Measurements from ENCODE around the gene TLCD5.

The TLCD5 gene

DNA sequence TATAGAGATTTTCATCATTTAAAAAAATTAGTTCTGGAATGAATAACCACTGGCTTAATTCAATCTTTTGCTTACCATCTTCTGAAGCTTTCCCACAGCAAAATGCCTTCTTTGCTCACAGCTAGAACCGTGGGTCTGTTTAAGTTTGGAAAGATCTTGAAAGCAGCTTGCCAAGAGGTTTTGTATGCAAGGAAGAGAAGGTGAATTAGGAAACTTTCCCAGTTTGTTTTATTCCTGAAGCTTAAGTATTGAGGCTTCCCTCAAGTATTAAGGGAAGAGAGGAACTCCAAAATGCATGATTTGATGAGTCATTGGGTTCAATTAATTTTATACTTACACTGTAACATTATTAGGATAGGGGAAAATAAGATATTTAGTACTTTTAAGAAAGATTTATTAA is 9.2 kb downstream of the TLCD5 start:
- Histone ChIP-seq H3K27ac (no peak overlapping the region), H3K4me3 (ENCODE audit: low read depth in 1 of 2, low read length in 1 of 2) (no peak overlapping the region), H3K4me1 (ENCODE audit: control insufficient read depth in 1 of 2, insufficient read depth in 1 of 2, low read depth in 1 of 2, low read length in 1 of 2) (peaks cover 11 to 29% of the 10 kb centered on the region in 2 experiments), H3K9me3 (no peaks in the 10 kb centered on the region), H3K27me3 (peaks cover 100% of the 10 kb centered on the region), H3K36me3 (no peaks in the 10 kb centered on the region)
- TF ChIP-seq, protein P1, sequence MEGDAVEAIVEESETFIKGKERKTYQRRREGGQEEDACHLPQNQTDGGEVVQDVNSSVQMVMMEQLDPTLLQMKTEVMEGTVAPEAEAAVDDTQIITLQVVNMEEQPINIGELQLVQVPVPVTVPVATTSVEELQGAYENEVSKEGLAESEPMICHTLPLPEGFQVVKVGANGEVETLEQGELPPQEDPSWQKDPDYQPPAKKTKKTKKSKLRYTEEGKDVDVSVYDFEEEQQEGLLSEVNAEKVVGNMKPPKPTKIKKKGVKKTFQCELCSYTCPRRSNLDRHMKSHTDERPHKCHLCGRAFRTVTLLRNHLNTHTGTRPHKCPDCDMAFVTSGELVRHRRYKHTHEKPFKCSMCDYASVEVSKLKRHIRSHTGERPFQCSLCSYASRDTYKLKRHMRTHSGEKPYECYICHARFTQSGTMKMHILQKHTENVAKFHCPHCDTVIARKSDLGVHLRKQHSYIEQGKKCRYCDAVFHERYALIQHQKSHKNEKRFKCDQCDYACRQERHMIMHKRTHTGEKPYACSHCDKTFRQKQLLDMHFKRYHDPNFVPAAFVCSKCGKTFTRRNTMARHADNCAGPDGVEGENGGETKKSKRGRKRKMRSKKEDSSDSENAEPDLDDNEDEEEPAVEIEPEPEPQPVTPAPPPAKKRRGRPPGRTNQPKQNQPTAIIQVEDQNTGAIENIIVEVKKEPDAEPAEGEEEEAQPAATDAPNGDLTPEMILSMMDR (IDR thresholded peaks at IDR 0.05): no peak

DNA sequence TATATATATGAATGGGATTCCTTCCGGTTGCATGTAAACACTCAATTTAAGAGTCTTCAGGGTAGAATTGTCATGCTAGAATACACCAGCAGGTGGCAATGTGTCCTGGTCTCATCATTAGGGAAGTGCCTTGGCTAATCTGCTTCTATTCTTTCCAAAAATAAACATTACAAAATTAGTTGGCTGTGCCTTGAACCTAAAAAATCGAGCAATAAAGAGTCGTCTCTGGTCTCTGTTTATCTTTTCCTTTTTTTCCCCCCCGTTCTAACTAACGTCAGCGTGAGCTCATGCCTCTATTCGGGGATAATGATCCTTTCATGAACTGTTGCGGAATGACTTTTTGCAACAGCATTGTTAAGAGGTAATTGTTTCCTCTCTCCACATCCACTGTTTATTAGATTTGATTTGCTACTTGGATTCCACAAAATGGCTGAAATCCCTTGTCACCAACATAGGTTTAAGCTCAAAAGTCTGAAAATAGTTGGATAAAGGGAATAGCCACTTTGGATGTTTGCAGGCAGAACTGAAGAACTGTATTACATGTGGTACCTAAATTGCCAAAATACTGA is 9.9 kb downstream of the TLCD5 start:
- TF ChIP-seq, protein P1 (IDR thresholded peaks at IDR 0.05): peak; percentile 13
- Histone ChIP-seq H3K4me1 (ENCODE audit: control insufficient read depth in 1 of 2, insufficient read depth in 1 of 2, low read depth in 1 of 2, low read length in 1 of 2) (peaks cover 11 to 29% of the 10 kb centered on the region in 2 experiments), H3K36me3 (no peaks in the 10 kb centered on the region), H3K27me3 (peaks cover 100% of the 10 kb centered on the region), H3K4me3 (ENCODE audit: low read depth in 1 of 2, low read length in 1 of 2) (no peak overlapping the region), H3K27ac (no peak overlapping the region), H3K9me3 (no peaks in the 10 kb centered on the region)

DNA sequence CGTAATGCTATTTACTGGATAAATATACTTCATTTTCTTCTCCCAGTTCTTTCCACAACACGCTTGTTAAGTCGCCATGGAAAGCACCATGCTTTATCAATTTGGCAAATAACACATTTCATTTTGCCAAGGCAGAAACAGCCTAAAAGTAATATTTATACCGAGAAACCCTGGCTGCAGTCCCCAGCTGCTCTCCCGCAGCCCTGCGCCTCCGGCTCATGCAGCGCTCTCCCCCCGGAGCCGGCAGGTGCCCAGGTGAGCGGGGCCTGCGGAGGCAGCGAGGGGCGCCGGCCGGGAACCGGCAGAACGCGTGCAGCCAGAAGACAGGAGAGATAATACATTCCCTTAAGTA is 10.4 kb downstream of the TLCD5 start:
- Histone ChIP-seq H3K9me3 (no peaks in the 10 kb centered on the region), H3K27me3 (peaks cover 100% of the 10 kb centered on the region), H3K36me3 (no peaks in the 10 kb centered on the region), H3K4me1 (ENCODE audit: control insufficient read depth in 1 of 2, insufficient read depth in 1 of 2, low read depth in 1 of 2, low read length in 1 of 2) (peaks cover 11 to 29% of the 10 kb centered on the region in 2 experiments), H3K4me3 (ENCODE audit: low read depth in 1 of 2, low read length in 1 of 2) (peak overlapping the region; percentile 59 to 72), H3K27ac (no peak overlapping the region)
- TF ChIP-seq, protein P1 (IDR thresholded peaks at IDR 0.05): no peak

- Histone ChIP-seq H3K27ac (no peak within 1 kb of the TSS), H3K4me1 (ENCODE audit: control insufficient read depth in 1 of 2, insufficient read depth in 1 of 2, low read depth in 1 of 2, low read length in 1 of 2) (peaks cover 11 to 29% of the 10 kb centered on the region in 2 experiments), H3K9me3 (no peaks in the 10 kb centered on the region), H3K4me3 (ENCODE audit: low read depth in 1 of 2, low read length in 1 of 2) (peak within 1 kb of the TSS; percentile 59 to 72), H3K36me3 (no peaks in the 10 kb centered on the region), H3K27me3 (peaks cover 100% of the 10 kb centered on the region)
- TF ChIP-seq, protein P1 (IDR thresholded peaks at IDR 0.05): no peak
Measured at GRCh38 chr11:120335908-120336640, 11.0 kb downstream of the TLCD5 start, which contains the start of gene ARHGEF12. TSS of gene ARHGEF12 (plus strand) at chr11:120336413. CDS start at chr11:120337244, 831 bp downstream.

DNA sequence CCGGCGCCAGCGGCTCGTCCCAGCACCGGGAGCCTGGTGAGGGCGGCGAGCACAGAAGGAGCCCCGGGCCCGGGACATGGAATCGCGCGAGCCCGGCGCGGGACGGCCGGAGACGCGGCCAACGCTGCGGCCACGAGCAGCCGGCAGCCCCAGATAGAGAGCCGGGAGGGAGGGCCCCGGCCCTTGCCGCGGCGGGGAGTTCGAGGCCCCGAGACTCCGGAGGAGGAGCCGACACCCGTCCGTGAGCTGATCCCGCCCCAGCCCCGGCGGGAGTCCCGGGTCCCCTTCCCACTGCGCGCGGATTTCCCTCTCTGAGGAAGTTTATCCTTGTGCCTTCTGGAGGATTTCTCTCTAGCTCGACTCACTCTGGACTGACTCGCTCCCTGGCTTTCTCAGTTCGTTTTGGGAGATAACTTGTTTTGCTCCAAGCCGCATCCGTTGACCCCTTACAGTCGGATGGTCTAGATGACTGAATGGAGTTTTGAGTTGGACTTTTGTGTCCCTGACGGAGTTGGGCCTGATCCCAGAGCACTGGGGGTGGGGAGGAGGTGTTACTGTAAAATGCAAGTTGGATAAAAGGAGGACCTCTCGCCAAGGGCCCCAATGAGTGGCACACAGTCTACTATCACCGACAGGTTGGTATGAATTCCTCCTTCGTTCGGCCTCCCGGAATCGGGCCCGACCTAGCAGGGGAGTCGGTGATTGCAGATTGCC is 11.7 kb downstream of the TLCD5 start:
- TF ChIP-seq, protein P1 (IDR thresholded peaks at IDR 0.05): no peak
- Histone ChIP-seq H3K27me3 (peaks cover 100% of the 10 kb centered on the region), H3K4me1 (ENCODE audit: control insufficient read depth in 1 of 2, insufficient read depth in 1 of 2, low read depth in 1 of 2, low read length in 1 of 2) (peaks cover 11 to 29% of the 10 kb centered on the region in 2 experiments), H3K9me3 (no peaks in the 10 kb centered on the region), H3K27ac (no peak overlapping the region), H3K4me3 (ENCODE audit: low read depth in 1 of 2, low read length in 1 of 2) (peak overlapping the region; percentile 59 to 72), H3K36me3 (no peaks in the 10 kb centered on the region)

All from neutrophil (primary cell).